GM18867 (cell line): ENCODE results near the gene ALPK3.
A peak's percentile ranks its signal among the peaks of the same experiment; 100 is the strongest.

Experiments
- ATAC-seq: cut with Tn5 transposase; IDR thresholded peaks from one replicate; pipeline ENCODE4 v1.9.1; 2021; ENCODE audit warnings: mild to moderate bottlenecking, moderate library complexity; ENCODE audit not compliant: unreplicated experiment

The ALPK3 gene

DNA sequence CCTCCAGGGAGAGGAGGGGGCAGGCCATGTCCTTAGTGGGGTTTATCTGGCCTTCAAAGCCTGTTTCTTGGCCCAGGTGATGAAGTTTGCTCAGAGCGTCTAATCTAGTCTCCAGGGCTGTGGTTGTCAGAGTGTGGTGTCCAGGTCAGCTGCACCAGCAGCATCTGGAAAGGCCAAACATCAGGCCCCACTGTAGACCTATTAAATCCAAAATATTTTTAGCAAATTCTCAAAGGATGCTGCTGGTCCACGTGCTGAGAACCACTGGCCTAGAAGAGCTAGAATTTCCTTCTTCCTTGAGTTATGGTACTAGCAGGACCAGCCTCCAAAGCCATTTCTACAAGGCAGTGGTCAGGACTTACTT, 96.2 kb downstream of the ALPK3 start:
- no peak for ATAC-seq

GRCh38 chr15:84914351-84914750, 97.2 kb downstream of the ALPK3 start:
- no peak for ATAC-seq

GRCh38 chr15:84914909-84915605, 97.9 kb downstream of the ALPK3 start:
- ATAC-seq = peak; percentile 94

GRCh38 chr15:84915606-84915958, 98.4 kb downstream of the ALPK3 start:
- ATAC-seq = no peak

DNA sequence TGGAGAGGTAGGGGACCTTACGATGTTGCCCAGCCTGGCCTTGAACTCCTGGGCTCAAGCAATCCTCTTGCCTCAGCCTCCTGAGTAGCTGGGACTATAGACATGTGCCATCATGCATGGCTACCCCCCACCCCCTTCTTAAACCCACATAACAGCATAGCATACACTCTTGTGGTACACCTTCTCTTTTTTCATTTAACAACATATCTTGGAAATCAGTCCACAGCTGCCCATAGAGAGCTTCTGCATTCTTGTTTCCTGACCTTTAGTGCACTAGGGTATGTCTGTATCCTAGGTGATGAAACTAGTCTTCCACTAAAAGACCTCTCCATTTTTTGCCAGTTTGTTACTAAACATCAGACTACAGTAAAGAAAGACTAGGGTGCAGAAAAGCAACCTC, 100.3 kb downstream of the ALPK3 start:
- no peak for ATAC-seq

GRCh38 chr15:84919106-84919667, 102.0 kb downstream of the ALPK3 start:
- no peak for ATAC-seq

DNA sequence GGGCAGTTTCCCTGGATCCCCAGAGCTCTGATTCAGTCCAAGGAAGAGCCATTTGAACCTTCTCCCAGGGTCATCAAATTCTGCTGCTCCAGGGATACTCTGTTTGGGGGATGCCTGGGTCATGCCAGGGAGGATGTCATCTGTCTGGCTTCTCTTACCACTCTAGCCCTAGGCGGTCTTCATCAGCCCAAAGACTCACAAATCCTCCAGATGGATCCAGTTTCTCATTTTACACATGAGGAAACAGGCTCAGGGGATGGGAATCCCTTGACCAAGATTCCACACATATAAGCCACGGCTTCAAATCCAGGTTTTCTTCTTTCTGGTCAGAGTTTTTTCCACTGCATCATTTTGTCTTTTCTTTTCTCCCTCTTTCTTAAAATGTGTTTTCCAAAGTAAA, 104.0 kb downstream of the ALPK3 start:
- ATAC-seq = no peak

- no peak for ATAC-seq
These were observed 105.4 kb downstream of the ALPK3 start for GRCh38 chr15:84922530-84922929.
